ENCODE measurements around the gene NPLOC4. TPM values are rescaled to one million over a fixed set of nuclear protein-coding genes. Genes with fewer than 3 reads are reported as not detected.
A peak's percentile ranks its signal among the peaks of the same experiment; 100 is the strongest.

Gene NPLOC4
- total and polyA plus RNA-seq, 9 of the 15 experiments (the other 6 are each of a cell fraction or from before 2014, with no cell fraction given), result 1.5 to 116 (median 64.5) TPM

GRCh38 chr17:81556175-81556691, 80.7 kb downstream of the NPLOC4 start (continued):
- TF ChIP-seq, protein P1, sequence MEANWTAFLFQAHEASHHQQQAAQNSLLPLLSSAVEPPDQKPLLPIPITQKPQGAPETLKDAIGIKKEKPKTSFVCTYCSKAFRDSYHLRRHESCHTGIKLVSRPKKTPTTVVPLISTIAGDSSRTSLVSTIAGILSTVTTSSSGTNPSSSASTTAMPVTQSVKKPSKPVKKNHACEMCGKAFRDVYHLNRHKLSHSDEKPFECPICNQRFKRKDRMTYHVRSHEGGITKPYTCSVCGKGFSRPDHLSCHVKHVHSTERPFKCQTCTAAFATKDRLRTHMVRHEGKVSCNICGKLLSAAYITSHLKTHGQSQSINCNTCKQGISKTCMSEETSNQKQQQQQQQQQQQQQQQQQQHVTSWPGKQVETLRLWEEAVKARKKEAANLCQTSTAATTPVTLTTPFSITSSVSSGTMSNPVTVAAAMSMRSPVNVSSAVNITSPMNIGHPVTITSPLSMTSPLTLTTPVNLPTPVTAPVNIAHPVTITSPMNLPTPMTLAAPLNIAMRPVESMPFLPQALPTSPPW (CRISPR knock-in tag; IDR thresholded peaks at IDR 0.05), result 0 out of 2 replicates have a peak, but pooled peaks have one; percentile 13
- peak; percentile 54; the same call in 1 of the 2 replicates for TF ChIP-seq POLR2AphosphoS5 (IDR thresholded peaks at IDR 0.05; ENCODE audit: control insufficient read depth, insufficient read depth, low read depth, low read length)
- peak; percentile 37; the same call in 1 of the 2 replicates for TF ChIP-seq MYNN (IDR thresholded peaks at IDR 0.05)
- no peak for TF ChIP-seq MYNN (CRISPR knock-in tag; IDR thresholded peaks at IDR 0.05)
- 0 out of 2 replicates have a peak, but pooled peaks have one; percentile 38 for TF ChIP-seq SUPT5H (IDR thresholded peaks at IDR 0.05)
- TF ChIP-seq ZNF586 (CRISPR knock-in tag; conservative IDR thresholded peaks at IDR 0.05), result no peak
- TF ChIP-seq C11orf30 (IDR thresholded peaks at IDR 0.05; ENCODE audit: low read depth), result no peak
- TF ChIP-seq PURB (CRISPR knock-in tag; IDR thresholded peaks at IDR 0.05; ENCODE audit: low read depth), result no peak
- TF ChIP-seq, protein P2, sequence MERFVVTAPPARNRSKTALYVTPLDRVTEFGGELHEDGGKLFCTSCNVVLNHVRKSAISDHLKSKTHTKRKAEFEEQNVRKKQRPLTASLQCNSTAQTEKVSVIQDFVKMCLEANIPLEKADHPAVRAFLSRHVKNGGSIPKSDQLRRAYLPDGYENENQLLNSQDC (CRISPR knock-in tag; IDR thresholded peaks at IDR 0.05), result no peak
- no peak for TF ChIP-seq STAT6 (CRISPR knock-in tag; IDR thresholded peaks at IDR 0.05)
- TF ChIP-seq POLR2G (IDR thresholded peaks at IDR 0.05; ENCODE audit: low read depth, low read length), result peak; percentile 46; the same call in 1 of the 2 replicates
- TF ChIP-seq ARID4B (CRISPR knock-in tag; IDR thresholded peaks at IDR 0.05), result no peak
- TF ChIP-seq TBP (optimal IDR thresholded peaks at IDR 0.05; ENCODE audit: low read depth, low read length), result no peak
- 0 out of 2 replicates have a peak, but pooled peaks have one; percentile 20 for TF ChIP-seq POLR2AphosphoS2 (IDR thresholded peaks at IDR 0.05; ENCODE audit: low read length)
- TF ChIP-seq CXXC5 (CRISPR knock-in tag; IDR thresholded peaks at IDR 0.05), result no peak

Data from K562 (cell line).